Left lobe of liver (tissue), 2 donors: ENCODE data around the gene POLE. TPM values are rescaled to one million over a fixed set of nuclear protein-coding genes. Genes with fewer than 3 reads are reported as not detected.

Experiments used
- ATAC-seq: fragments of 200-7000 bp; cut with Tn5 transposase; one replicate; pipeline ENCODE4 v1.9.1; 2020; ENCODE audit warnings: mild to moderate bottlenecking, moderate library complexity
- DNase-seq: peaks from one replicate; pipeline ENCODE4 v3.0.0-alpha.2; 2020; ENCODE audit warnings: low spot score
- total RNA-seq: library from RNA; stranded (reverse); gene quantifications from one replicate; pipeline ENCODE4 v1.2.1, GENCODE V29; 2021
- donor health status: DM: no; HTN: no; CAD: no; lungs with moderate emphysema.
- donor health status: DM: no; HTN: yes; CAD: no.

The POLE gene
- total RNA-seq, 1 donor from 2014 or later = 29.3 TPM

- DNase-seq (no peak), ATAC-seq (no peak)
These were observed 9.7 kb downstream of the POLE start for GRCh38 chr12:132677492-132677891.

GRCh38 chr12:132675757-132676432, 11.2 kb downstream of the POLE start:
- DNase-seq (no peak), ATAC-seq (no peak)

- ATAC-seq (no peak), DNase-seq (no peak)
These were observed 12.6 kb downstream of the POLE start for GRCh38 chr12:132674561-132674960.

GRCh38 chr12:132673288-132674179, 13.6 kb downstream of the POLE start:
- DNase-seq = no peak

GRCh38 chr12:132672678-132673077, 14.5 kb downstream of the POLE start:
- DNase-seq (peak; percentile 88), ATAC-seq (peak; percentile 87)

More at GRCh38 chr12:132673288-132674179, 13.6 kb downstream of the POLE start:
- ATAC-seq = peak; percentile 7

DNA sequence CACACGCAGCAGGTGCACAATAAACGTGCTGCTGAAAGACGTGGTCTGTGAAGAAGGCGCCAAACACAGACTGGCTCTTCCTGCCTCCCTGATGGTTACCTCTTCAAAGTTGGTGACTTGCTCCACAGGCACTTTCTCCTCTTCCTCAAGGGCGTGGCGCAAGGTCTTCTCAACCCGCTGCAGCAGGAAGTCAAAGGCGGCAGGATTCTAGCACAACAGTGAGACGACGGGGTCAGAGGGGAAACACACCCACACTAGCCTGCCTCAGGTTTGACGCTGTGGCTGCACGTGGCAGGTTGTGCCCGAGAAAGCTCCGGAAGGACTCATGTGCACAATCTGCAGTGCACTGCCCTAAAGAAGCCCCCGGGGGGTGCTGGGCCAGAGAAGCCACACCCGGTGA, 15.0 kb downstream of the POLE start:
- ATAC-seq (peak; percentile 4), DNase-seq (no peak)

- DNase-seq (no peak), ATAC-seq (no peak)
These were observed 17.8 kb downstream of the POLE start for GRCh38 chr12:132669166-132669879.

- ATAC-seq = no peak
- no peak for DNase-seq
These were observed 18.7 kb downstream of the POLE start for GRCh38 chr12:132668191-132669088.

- DNase-seq (no peak), ATAC-seq (no peak)
These were observed 21.3 kb downstream of the POLE start for GRCh38 chr12:132665794-132666193.

- no peak for ATAC-seq
- DNase-seq = no peak
These were observed 22.0 kb downstream of the POLE start for GRCh38 chr12:132665149-132665491.

DNA sequence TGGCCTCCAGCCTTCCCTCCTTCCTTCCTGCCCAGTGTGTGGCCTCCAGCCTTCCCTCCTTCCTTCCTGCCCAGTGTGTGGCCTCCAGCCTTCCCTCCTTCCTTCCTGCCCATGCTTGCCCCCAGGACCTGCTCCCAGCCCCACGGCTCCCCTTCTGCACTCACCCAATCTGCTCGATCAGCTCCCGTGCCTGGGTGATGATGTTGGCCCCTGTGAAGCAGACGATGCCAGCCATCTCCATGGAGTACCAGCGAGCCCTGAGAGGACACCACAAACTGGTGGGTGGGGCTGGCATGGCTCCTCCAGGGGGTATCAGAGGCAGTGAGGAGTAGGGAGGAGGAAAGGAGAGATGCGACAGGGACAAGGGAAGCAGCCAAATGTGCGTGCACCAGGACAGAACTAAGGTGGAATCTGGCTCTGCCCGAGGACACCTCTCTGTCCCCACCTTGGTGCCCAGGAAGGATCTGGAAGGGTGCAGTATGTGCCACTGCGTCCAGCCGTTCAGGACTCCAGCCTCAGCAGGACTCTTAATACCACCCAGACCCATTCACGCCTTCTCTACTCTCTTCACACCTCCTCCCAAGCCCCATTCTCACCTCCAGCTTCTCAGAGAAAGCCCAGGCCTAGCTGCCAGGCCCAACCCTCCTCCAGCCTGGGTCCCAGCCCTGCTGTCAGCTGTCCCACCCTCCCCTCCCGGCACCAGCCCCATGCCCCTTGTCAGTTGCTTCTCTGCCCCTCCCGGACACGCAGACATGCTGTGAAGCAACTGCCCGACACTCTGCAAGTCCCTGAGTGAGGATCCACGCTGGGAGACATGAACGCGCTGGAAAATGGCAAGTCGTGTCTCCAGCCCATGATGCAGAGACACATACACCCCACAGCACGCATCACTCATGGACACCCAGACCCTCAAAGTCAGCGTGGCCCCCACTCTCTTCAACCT, 22.7 kb downstream of the POLE start:
- DNase-seq = no peak
- ATAC-seq = no peak

- no peak for ATAC-seq
- DNase-seq = no peak
These were observed 24.0 kb downstream of the POLE start for GRCh38 chr12:132662901-132663755.

- ATAC-seq = no peak
- no peak for DNase-seq
These were observed 25.2 kb downstream of the POLE start for GRCh38 chr12:132661972-132662371.

DNA sequence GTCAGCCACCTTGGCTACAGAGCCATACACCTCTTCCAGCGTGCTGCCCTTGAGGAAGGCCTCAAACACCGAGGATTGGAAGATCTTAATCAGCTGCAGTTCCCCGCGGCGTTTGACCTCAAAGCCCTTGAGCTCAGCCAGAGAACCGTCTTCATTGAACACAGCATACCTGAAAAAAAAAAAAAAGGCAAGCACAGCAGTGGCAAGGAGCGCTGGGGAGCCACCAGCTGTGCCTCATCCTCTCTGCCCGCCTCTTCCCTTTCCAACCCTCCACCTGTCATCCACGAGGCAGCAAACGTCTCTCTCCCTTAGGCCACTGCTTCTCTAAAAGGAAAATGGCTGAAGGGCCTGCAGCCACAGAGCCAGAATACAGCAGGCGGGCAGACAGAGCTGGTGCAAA, 26.1 kb downstream of the POLE start:
- no peak for DNase-seq
- no peak for ATAC-seq

DNA sequence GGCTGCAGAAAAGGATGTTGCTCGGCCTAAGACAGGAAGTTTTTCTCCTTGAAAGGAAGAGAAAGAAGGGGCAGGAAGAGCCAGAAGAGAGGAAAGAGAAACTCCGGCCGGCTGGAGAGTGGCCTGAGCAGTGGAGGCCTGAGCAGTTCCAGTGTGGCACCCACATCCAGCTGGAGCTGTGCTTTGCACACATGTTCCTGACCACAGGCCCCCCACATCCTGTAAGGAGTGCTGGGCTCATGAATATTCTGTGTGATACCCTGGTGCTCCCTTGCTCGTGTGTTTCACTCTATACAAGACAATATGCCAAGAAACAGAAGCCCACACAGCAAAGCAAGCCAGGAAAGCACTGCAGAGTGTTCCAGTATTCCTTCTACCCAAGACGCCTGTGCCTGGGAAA, 27.1 kb downstream of the POLE start:
- ATAC-seq (no peak), DNase-seq (no peak)

GRCh38 chr12:132659146-132659545, 28.0 kb downstream of the POLE start:
- DNase-seq = no peak
- ATAC-seq = no peak

DNA sequence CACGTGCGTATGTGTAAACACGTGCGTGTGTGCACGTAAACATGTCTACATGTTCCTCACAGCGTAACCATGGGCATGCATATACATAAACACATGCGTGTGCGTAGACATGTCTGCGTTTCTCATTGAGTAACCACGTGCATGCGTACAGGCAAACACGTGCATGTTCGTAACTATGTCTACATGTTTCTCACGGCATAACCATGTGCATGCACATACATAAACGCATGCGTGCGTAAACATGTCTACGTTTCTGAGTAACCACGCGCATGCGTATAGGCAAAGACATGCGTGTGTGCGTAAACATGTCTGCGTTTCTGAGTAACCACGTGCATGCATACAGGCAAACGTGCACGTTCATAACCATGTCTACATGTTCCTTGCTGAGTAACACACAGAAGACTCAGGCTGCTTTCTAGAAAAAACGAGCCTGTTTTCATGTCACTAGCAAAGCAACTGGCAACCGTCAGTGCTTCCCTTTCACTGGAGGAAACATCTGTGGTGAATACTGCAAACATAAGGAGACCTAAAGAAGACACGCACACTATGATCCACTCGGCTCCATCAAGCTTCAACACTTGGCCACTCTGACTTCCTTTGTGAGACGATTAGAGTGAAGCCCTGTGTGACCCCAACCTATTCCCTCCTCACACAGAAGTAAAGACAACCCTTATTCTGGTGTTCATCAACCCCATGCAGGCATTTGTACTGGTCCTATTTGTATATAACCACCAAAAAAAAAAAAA, 28.8 kb downstream of the POLE start:
- no peak for DNase-seq
- ATAC-seq = no peak
